CD4-positive, alpha-beta T cell treated with Interleukin-2 at 100 ng/mL for 4 hours (primary cell): ENCODE data around the gene TSC22D1.
A peak's percentile ranks its signal among the peaks of the same experiment; 100 is the strongest.

Source experiments
- DNase-seq: peaks from one replicate; pipeline ENCODE4 v3.0.0-alpha.2; 2020; ENCODE audit warnings: low spot score

TSC22D1 gene

DNA sequence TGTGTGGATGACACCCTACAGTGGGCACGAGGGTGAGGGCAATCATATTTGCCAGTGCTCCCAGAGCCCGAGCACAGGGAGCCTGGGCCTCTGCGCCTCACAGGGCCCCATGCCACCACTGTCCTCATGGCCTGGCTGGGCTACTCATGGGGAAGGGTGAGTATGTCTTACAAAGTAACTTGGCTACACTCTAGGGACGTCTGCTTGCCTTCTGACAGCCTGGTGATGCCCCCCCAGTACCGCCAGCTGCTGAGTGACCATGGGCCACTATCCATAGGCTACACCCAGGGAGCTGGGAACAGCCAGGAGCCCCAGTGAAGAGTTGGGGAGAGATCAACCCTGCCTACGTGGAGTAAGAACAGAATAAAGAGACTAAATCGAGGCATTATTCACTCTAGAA lies 123.7 kb downstream of the TSC22D1 start:
- DNase-seq, result no peak

DNA sequence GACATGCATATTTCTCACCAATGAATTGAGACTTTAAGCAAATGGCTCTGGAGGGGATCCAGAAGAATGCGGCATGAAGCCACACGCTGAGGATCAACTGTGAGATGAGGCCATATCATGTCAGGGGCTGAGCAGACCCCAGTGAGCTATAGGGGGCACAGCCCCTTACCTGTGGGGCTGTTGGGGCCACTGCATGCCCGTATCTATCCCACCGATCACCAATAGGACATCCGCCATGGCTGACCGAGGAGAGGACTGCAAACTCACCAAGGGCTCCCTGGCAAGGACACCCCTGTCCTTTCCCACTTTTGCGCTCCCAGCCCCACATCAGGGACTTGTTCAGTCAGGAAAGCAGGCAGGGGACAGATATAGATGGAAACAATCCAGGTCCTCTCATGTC lies 124.5 kb downstream of the TSC22D1 start:
- no peak for DNase-seq

DNA sequence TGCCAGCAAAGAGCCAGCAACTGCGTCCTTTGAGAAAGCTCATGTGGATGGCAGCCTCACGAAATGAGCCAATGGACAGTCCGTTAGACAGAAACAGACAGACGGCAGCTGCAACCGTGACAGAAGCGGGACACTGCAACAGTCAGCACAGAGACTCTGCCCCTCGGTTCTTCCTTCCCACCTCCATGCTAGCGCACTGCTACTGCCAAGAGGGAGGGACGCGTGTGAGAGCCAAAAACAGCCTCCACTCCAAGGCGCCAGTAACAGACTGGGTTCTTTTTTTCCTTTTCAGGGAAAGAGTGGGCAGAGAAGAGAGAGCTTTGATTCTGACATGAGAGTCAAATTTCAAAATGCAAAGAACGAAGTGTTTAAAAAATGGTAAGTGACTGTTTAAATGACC lies 125.0 kb downstream of the TSC22D1 start:
- DNase-seq, result no peak

DNA sequence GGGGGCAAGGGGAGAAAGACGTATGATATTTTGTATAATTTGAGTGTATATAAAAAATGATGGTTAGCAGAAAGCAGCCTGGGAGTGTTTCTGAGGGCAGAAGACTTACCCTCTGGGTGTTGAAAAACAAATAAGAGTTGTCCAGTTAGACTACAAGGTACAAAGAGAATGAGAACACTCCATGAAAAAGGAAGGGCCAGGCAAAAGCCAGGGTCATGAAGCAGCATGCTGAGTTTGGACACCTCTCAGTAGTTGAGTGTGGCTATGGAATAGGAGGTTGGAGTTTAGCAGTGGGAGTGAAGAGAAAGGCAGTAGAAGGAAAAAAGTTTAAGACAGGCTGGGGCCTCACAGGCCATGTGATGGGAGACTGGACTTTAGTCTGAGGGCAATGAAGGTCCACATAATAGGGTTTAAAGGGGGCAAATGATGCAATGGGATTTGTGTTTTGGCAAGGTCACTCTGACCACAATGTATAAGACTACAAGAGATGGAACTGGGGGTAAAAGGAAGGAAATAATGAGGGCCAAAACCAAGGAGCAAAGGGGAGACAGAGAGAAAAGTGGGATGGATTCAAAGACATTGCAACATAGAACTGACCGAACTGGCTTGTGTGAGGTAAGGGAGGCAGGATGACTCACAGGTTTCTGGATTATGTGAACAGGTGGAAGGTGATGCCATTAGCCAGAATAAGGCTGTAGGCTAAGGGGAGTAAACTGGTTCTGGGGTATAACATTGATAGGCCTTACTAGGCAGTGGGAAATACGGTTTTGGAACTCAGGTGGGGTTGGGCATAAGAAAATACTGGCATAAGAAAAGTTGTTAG lies 125.9 kb downstream of the TSC22D1 start:
- DNase-seq, result no peak

DNA sequence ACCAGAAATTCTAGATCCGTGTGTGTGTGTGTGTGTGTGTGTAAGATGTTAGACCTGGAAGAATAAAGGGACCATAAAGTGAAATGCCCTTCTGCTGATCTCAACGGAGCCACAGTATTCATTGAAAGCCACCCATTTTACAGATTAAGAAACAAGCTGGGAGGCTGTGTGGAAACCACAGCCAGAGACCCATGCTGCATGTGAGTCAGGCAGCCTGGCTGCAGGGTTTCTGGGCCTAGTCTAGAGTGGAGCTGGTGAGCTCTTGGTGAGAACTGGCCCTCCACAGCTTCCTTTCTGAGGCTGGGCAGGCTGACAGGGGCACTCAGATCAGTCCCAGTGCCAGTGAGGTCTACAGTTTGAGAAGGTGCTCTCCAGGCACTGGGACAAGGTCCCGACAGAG lies 127.3 kb downstream of the TSC22D1 start:
- no peak for DNase-seq

DNA sequence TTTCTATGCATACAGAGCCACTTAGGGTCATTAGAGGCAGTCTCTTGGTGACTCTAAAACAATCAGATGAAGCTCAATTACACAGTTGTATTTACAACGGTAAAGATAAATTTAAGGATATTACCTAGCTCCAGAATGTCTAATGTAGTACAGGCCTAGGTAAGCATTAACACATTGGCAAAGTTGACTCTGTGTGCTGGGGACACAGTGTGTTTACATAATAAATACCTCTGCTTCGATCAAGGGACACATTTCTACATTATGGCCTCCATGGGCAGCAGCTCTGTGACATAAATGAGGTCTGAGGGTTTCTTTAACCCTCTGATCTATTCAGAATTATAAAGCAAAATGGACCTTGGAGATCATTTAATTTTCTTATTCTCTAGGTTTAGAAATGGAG lies 127.8 kb downstream of the TSC22D1 start:
- no peak for DNase-seq

DNA sequence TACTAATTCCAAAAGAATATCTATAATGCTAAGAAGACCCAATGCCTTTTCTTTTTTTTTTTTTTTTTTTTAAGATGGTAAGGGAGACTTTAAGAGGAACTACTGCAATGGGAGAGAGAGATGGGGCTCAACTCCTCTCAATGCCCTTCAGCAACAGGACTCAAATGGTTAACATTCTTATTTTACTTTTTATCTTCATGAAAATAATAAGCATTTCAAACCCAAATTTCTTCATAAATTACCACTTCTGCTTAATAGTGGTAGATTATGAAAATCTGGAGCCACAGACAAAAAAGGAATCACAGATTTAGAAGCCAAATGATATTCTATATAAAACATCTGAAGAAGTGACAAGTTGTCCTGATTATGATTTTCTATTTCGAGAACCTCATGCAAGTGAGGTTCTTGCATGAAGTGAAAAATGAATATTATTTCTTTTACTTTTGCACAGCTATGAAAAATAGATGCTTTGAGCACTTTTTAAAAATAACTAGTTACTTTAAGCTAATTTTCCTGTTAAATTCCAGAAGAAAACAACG lies 128.3 kb downstream of the TSC22D1 start:
- no peak for DNase-seq

DNA sequence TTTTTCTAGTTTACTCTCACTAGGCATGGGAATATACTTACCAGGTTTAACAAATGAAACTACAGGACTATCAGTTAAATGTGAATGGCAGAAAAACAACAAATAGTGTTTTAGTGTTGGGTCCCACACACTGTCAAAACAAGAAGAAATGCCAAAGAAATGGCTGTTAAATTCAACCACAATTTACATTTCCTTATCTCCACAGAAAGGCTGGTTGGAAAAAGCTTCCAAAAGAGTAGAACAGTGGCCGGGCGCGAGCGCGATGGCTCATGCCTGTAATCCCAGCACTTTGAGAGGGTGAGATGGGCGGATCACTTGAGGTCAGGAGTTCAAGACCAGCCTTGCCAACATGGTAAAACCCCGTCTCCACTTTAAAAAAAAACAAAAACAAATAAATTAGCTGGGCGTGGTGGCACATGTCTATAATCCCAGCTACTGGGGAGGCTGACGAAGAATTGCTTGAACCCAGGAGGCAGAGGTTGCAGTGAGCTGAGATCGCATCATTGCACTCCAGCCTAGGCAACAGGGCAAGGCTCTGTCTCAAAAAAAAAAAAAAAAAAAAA lies 136.0 kb downstream of the TSC22D1 start:
- no peak for DNase-seq

DNA sequence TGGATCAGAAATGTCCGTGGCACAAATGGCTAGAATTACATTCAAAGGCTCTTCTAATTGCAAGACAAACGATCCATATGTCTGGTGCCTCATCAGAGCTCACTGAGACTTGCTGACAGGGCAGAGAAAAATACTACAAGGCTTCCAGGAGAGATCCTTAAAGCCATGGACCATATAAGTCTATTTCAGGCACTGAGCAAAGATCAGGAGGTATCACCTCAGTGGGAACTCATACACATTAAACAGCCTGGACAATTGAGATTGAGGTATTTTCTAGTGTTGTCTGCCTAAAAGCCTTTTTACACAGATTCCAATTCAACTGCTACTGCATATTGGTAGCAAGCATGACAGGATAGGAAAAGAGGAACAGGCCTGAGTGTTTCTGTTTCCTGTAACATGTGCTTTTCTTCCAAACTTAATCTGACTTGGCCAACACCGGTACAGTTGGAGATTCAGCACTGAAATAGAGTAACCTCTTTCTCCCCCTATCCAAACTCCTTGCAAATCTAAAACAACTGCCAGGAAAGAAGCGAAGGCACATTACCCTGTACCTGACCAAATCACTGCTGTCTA lies 136.6 kb downstream of the TSC22D1 start:
- DNase-seq, result no peak

DNA sequence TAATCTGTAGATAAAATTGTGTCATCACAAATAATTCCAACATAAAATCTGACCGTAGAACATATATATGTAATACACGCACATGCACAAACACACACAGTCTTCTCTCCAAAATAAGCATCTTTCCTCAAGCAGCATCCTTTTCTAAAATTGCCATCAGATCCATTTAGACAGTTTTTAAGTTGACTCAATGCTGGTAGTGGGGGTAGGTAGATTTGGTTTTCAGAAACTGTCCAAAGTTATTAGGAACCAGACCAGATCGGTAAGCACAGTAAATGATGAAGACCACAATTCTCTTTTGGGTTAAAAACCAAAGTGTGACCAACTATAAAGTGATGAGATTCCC lies 137.9 kb downstream of the TSC22D1 start:
- no peak for DNase-seq

DNA sequence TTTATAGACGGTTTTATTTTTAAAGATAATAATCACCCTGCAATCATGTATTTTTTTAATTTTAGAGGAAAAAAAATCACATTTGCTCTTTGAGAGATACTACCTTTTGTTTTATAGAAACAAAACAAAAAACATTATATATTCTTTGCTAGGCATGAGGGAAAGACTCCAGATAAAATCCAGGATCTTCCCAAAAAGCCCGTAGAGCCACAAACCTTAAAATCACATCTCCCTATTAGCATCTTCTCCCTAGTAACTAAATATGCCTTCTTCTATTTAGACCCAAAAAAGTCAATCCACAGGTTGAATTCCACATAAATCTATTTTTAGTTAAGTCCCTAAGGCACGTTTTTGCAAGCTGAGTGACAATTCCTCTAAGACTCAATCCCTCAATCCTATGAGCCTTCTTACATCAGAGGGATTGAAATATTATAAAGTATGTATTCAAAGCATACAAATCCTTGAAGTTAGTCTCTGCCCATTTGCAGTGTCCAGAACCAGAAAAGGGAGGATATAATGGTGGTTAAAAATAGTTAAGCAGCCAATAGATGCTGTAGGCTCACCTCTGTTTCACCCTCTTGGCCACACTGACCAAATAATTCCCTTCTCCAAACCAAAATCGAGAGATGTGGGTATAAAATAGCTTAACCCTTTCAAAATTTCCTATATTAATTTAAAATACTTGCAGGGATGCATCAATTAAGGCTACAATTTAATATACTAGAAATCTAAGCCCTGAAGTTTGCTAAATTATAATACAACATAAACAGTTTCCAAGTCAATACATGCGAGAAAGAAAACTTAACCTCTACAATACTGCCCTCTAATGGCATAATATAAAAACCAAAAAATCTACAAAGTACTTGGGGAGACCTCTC lies 138.5 kb downstream of the TSC22D1 start:
- peak; percentile 69 for DNase-seq

DNA sequence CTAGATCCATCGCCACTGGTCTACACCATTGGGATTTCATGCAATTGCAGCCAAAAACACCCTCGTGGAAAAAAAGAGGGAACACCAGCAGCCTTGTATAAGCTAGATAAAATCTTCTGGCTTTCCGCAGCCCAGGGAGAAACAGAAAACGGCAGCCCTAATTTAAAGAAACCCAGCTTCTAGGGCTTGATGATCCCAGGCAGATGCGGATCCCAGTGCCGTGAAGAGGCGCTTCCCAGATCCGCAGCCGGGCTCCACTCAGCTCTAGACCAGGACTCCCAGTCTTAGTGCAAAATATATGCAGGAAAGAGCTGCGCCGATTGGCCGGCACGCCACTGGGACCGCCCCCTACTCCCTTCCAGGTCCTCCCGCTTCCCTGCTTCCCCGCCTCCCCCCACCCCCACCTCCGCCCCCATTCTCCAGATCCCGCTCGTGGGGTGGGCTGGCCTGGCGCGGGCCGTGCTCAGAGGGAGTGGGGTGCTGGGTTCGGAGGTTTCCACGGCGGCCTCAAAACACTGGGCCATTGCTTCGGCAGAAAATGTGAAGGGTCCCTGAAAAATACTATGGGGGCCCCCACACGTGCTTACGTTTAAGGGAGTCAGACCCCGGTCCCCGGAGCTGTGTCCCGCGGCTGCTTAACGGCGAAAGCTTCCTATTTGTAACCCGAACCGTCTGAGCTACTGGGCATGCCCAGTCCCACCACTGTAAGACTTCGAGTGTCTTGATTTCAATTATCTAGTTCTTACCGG lies 139.4 kb downstream of the TSC22D1 start:
- peak; percentile 33 for DNase-seq

DNA sequence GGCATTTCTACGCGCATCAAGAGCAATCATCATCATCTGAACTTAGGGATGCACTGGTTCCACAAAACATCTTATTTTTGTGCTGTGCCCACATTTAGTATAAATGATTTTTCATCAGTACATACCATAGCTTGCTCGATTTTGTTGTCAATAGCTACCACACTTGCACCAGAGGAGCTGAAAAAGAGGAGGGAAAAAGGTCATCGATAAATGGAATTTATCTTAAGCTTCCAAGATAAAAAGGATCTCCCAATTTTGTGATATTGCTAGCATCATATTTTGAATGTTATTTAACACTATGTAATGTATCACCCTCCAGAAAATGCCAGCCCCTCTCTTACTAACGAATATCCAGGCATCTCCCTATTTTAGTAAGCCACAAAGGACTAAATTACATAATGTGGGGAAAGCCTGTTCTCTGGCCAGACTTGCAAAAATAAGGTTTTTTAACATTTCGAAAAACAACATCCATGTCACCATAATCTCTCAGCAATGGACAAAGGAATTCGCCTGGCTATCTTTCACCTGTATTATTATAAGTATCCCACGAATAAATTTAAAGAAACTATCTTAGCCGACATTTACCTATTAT lies 140.1 kb downstream of the TSC22D1 start:
- no peak for DNase-seq

DNA sequence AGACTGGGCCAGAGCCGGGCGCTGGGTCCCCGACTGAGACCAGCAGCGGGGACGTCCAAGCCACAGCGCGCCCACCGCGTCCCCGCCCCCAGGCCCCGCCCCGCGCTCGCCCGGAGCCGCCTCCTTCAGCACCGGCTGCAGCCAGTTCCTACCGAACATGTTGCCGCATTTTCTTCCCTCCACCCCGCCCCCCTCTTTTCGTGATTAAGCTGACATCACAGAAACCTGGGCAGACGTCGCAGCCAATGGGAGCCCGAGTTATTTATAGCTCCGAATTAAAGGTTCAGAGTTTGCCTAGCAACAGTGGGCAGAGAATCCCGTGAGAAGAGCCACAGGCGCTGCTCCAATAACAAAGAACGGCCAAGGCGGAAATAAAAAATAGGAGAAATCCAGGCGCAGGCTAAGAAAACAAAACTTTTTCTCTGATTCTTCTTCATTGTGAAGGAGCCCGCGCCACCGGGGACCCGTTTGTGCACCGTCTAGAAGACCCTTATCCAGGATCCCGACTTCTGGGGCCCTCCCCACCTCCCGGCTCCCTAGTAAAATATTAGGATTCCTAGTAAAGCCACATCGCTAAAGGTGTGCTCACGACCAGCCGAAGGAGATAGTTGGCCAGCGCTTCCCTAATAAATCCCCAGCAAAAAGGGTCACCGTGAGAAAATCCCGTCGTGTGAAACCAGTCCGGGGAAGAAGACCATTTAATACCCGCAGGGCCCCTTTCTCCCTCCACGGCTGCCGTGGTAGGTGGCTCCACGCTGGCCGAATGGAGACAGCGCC lies 140.8 kb downstream of the TSC22D1 start:
- peak; percentile 92 for DNase-seq

DNA sequence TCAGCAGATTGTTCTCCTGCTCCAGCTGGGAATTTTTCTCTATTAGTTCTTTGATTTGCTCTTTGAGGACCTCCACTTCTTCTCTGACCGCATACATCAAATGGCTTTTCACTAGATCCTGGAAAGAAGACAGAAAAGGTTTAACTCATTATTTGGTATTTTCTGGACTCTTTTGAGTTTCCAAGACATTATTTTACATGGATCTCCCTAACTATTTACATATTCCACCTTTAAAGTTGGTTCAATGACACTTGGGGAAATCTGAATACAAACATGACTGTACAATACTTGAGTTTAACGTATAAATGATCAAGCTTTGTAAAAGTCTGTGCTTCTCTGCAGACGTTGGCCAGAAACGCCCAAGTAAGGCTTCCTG lies 141.4 kb downstream of the TSC22D1 start:
- DNase-seq, result no peak

DNA sequence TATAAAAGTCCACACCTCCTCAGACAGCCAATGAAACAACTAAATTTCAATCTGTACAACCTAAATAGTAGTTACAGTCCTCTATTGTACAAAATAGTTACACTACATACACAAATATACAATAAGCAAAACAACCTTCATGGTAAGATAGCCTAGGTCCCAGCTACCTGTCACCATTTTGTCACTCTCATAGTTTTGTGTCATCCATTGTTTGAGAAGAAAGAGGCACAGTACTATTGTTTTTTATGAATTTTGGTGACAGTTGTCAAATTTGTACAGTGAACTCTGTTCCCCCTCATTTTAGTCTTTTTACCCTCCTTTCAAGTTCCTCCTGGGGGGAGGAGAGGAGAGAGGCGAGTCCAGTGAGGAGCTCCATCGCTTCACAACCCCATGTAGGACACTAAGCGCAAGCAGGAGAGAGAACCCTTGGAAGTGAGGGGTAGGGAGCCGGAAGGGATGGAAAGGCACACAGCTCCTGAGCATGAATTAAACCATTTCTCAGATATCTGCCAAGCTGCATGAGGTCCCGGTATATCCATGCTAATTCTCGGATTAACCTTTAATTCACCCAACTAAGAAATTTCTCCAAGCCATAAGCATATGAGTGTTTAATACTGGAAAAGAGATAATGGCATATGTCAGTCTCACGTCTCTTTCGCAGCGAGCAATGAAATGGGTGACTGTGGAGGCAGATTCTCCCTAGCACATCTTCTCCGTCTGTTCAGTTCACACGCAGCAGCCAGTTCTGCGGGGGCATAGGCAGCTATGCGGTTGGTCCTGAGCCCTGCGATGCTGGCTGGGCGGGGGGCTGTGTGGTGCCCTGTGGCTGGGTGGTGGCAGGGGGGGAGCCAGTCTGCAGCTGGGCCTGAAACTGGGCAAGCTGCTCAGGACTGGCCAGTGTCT lies 142.0 kb downstream of the TSC22D1 start:
- DNase-seq, result no peak

DNA sequence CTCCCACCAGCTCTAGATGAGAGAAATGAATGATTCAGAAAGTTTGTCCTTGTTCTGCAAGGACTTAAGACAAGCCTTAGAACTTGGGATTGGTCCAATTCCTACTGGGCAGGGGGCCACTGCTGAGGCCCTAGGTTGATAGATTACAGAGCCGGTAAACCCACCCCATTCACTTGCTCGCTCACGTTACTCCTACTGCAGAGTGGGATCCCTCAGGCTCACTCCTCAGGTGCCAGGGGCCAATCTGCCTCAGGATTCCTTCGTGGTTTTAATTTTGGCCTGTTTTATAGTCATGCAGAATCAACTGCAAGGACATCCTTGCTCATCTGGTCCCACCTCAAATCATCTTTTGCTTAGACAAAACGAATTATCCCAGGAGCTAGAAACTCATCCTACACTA lies 143.5 kb downstream of the TSC22D1 start:
- no peak for DNase-seq

DNA sequence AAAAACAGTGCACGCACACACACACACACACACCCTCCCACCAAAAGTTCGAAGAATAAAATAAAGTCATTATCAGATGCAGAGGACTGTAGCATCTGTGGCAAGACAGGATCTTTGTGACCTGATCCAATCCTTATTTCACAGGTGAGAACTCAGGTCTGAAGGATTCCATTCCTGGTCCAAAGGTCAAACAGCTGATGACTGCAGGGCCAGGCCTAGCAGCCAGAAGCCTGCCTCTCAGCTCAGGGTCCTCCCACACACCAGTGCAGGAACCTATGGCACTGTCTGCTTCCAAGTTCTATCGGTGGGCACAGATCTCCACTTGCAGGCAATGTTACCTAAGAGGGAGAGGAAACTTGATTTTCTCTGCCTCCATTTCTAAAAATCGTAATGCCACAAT lies 145.0 kb downstream of the TSC22D1 start:
- DNase-seq, result no peak

DNA sequence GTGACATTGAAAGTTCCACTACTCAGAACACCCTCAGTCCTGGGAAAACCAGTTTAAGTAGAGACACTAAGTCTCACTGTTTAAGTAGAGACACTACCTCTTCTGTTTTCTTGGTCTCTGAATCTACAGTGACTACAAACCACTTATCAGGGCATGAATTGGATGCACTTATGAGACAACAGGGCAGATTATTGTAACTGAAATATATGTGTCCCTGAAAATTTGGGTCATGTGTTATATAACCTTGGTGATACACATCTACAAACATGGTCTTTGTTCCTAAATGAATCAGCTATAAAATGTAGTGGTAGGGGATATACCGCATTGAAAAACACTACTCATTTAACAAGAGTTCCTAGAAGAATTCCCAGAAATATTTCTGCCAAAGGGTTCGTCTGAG lies 146.8 kb downstream of the TSC22D1 start:
- no peak for DNase-seq

DNA sequence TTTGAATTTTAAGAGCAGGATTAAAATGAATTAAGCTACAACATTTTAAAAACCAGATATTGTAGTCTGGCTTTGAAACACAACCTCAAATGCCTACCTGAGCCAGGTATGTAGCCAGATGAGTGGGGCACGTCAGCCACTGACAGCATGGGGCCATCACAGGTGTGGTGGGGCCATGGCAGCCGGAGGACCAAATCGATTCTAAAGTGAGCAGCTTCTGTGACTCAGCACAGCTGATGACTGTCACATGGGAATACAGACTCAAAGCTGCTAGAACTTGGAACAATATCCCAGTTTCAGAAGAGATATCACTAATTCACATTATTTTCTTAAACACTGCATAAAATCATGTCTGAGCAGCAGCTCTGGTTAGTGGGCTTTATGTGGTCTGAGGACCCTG lies 149.7 kb downstream of the TSC22D1 start:
- no peak for DNase-seq
